SK-MEL-5 (cell line): ENCODE measurements around the gene C11orf58. TPM values are rescaled to one million over a fixed set of nuclear protein-coding genes. Genes with fewer than 3 reads are reported as not detected.

Experiments used
- DNase-seq: peaks from one replicate; pipeline ENCODE4 v3.0.0-alpha.2; 2016; ENCODE audit warnings: low read depth, low spot score
- in situ Hi-C: cut with HindIII; loops from 2 replicates; pipeline ENCODE4 v1.10.0; 2016; ENCODE audit warnings: low sequenced_read_pairs, high pct_unique_total_duplicates, low pct_unique_long_range_greater_than_20kb
- total RNA-seq: library from RNA; depleted of rRNA; stranded (reverse); fragments of >200 nt; shearing (Covaris generic); gene quantifications from 2 replicates; pipeline ENCODE4 v1.2.3, GENCODE V29; 2014

C11orf58 gene
- total RNA-seq, 1 experiment from 2014 or later, result 155 TPM

DNA sequence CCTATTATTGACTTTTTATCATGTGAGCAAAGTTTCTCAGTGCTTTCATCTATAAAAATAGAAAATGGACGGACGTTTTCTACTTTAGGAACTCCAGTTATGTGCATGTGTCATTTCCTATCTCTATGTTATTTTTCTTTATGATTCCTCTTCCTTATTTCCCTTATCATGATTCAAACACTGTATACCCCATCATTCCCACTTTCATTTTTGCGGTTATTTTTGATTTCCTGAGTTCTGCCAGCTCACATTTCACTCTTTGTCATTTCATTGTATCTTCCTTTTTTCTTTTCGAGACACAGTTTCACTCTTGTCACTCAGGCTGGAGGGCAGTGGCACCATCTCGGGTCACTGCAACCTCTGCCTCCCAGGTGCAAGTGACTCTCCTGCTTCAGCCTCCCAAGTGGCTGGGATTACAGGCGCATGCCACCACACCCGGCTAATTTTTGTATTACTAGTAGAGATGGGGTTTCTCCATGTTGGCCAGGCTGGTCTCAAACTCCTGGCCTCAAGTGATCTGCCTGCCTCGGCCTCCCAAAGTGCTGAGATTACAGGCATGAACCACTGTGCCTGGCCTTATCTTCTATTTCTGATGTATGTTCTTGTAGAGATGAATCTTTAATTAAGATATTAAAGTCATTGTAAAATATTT lies 21.5 kb downstream of the C11orf58 start:
- in situ Hi-C loops, result no loop called here
- no peak for DNase-seq

DNA sequence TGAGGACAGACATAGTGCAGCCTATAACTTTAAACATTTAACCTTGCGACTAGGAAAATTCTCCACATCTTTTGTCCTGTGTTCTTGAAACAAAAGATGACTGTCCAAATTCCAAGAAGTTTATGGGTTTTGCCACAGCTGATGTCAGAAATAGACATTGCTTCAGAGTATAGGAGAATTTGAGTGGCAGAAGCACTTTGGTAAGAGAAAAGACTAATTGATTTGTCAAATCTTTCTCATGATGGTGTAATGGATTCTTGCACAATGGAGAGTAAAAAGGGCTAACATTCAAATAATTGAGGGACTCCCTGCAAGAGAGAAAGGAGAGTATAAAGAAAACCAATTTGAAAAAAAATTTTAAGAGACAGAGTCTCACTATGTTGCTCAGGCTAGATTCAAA lies 25.3 kb downstream of the C11orf58 start:
- in situ Hi-C loops, result no loop called here
- DNase-seq, result peak; percentile 46

DNA sequence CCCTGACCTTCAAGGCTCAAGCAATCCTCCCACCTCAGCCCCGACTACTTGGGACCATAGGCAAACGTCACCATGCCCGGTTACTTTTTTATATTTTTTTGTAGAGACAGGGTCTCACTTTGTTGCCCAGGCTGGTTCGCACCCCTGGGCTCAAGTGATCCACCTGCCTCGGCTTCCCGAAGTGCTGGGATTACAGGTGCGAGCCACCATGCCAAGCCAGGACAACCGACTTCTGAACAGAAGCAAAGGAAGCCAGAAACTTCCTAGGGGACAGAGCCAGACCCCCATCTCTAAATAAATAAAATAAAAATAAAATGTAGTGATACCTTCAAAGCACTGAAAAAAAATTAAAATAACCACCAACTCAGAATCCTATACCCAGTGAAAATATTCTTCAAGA lies 26.4 kb downstream of the C11orf58 start:
- in situ Hi-C loops, result no loop called here

DNA sequence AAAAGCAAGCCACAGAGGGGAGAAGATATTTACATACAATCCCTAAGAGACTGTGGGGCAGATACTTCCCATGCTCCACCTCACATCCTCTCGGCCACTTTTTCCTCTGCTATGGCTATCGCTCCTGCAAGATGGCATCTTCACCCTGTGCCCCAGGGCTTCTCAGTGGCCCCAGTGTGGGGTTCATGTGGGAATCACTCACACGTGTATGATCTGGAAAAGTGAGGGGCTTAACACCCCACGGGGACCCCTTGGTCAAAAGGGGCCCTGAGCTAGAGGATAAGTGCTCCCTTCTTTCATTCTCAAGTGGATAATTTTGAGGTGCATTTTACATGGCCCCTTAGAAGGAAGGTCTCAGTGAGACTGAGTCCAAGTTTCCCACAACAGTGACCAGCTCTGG lies 28.7 kb downstream of the C11orf58 start:
- no peak for DNase-seq
- in situ Hi-C loops, result no loop called here

More for the DNA sequence above, 26.4 kb downstream of the C11orf58 start:
- no peak for DNase-seq

DNA sequence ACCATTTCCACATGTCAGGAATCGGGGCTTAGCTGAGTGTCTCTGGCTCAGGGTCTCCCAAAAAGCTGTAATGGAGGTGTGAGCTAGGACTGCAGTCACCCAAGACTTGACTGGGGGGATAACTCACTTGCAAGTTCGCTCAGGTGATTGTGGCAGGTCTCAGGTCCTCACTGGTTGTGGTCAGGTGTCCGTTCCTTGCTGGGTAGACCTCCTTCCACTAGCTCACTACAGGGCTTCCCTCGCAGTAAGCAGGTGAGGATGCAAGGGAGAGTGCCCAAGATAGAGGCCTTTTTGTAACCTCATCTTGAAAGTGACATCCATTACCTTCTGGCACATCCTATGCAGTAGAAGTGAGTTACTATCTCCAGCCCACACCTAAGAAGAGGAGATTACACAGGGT lies 29.5 kb downstream of the C11orf58 start:
- in situ Hi-C loops, result no loop called here

DNA sequence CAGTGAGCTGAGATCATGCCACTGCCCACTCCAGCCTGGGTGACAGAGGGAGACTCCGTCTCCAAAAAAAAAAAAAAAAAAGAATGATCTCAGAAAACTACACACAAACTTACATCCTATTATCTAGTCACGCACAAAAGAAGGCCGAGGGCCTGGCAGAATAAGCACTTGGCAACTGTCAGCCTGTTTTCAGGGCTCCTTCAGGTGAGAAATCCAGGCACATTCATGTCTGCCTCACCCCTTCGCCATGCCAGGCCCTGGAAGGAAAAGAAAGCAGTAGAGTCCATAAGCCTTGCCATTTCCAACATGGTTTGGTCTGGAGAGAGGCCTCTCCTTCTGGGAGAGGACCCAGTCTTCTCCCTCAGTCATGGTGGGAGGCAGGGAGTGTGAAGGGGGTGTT lies 30.9 kb downstream of the C11orf58 start:
- in situ Hi-C loops, result no loop called here

More for the DNA sequence above, 29.5 kb downstream of the C11orf58 start:
- no peak for DNase-seq

DNA sequence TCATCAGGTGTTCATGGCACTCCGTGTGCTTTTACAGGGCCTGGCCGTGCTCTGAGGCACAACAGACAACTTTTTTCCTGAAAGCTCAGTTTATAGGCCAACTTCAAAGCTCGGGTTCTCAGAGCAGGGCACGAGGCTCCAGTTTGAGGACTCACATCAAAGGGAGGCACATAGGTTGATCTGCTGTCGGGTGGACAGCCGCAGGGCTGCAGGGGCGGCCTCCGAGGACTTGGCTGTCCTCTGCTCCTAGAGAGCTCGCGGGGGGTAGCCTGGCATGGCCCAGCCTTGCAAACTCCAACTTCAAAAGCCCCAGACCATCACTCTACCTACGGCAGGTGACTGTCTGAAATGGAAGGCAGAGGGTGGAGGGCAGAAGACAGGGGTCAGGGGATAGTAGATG lies 31.6 kb downstream of the C11orf58 start:
- in situ Hi-C loops, result no loop called here
- DNase-seq, result no peak

More for the DNA sequence above, 30.9 kb downstream of the C11orf58 start:
- no peak for DNase-seq

DNA sequence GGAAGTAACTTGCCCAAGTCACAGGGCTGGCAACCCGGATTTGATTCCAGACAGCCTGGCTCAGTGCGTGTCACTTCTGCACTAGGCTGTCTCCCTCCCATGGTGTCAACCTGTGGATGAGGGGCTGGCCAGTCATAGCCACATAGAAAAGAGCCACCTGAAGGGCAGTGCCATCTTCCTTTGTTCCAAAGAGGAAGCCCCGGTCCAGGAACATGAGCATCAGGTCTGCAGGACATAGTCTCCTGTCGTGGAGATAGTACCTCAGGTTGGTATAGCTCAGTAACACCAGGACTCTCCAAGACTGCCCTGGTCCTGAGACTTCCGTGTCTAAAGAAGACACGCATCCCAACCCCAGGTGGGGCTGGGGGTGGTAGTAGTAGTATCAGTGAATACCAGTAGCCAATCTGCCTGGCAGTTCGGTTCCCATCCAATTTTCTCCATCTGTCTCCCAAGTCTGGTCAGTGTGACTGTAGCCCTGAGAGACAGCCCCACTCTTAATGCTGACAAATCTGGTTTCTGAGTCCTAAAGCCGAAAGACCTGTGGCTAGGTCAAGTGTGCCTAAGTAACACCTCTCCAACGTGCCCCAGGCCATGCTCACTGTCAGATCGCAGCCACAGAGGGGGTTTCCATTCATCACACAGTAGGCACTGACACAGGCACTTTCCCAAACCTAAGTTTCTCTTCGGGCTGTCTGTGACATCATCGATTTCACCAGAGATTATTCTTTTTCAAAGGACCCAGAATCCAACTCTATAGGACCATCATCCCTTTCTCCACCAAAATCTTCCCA lies 33.1 kb downstream of the C11orf58 start:
- no peak for DNase-seq
- in situ Hi-C loops, result no loop called here

DNA sequence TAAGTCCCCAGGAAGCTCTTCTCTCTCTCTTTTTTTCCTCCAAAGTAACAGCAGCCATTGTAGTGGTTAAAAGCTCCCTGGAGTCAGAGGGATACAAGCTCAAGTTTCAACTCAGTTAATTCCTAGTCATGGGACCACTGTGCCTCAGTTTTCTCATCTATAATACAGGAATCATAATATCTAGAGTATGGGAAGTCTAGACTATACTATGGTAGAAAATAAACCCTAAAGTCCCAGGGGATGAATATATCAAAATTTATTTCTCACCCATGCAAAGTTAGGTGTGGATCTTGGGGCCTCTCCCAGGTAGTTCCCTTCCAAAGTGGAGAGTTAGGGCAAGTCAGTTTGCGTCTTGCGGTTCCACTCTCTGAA lies 33.7 kb downstream of the C11orf58 start:
- in situ Hi-C loops, result no loop called here
- DNase-seq, result no peak

DNA sequence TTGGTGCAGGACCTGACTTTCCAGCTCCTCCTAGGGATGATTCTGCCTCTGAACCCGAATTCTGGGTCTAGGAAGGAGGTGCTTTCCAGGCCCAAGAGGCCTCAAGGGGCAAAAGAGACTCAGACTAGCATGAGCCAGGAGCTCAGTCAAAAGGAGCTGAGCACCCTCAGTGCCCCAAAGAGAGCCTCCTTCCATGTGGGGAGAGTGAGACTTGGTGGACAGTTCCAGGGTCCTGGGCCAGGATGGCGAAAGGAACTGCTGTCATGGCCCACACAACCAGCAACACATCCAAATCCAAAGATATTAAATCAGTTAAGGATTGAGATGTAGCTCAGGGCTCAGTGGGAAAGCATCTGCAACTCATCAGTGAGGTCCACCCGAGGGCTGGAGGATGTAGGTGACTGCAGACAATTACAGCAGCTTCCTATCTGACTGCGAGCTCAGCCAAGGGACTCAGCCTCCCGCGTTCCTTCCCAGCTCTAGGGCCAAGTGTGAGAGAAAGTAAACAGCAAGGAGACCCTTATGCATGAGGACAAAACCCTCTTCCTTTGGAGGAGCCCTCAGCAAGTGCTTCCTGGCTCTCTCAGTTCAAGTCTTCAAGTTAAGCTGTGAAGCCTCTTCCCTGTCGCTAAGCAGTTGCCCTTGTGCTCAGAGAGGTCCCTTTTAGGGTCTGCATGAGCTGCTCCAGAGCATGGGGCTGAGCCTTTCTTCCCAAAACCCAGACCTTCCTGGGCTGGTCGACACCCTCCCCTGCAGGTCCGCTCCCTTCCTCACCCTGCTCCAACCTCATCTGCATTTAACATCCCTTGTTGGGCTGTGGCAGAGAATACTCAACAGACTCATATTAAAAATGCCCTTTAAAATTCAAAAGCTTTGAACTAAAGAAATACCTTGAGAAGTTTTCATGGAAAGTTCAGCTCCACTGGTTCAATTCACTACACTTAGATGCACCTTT lies 35.8 kb downstream of the C11orf58 start:
- no peak for DNase-seq
- in situ Hi-C loops, result no loop called here

DNA sequence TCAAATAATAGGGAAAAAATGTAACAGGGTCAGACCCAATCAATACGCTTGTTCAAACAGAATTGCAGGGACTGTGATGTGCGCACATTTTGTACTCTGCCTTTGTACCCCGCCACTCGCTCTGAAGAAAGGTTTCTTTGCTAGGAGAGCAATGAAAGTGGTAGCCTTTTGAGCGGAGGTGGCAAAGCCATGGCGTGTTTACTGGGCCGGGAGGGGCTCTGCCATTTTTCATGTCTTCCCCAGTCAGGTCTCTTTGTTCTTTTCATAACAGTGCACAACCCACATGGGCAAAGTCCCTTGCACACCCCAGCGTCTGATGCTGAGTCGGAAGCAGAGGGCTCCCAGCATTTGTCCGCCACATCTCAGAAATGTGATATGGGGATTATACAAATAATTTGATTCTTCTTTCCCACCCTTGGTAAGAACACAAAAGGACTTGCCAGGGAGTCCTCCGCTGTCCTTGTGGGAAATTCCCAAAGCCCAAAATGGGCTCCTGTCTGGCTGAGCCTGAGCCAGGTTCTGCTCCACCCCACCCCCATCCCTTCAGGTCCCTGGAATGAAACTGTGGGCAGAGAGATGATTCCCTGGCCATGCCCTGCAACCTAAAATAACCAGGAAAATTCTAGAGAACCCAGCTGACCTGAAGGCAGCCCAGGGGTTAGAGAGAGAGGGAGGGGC lies 36.6 kb downstream of the C11orf58 start:
- DNase-seq, result no peak
- in situ Hi-C loops, result no loop called here

DNA sequence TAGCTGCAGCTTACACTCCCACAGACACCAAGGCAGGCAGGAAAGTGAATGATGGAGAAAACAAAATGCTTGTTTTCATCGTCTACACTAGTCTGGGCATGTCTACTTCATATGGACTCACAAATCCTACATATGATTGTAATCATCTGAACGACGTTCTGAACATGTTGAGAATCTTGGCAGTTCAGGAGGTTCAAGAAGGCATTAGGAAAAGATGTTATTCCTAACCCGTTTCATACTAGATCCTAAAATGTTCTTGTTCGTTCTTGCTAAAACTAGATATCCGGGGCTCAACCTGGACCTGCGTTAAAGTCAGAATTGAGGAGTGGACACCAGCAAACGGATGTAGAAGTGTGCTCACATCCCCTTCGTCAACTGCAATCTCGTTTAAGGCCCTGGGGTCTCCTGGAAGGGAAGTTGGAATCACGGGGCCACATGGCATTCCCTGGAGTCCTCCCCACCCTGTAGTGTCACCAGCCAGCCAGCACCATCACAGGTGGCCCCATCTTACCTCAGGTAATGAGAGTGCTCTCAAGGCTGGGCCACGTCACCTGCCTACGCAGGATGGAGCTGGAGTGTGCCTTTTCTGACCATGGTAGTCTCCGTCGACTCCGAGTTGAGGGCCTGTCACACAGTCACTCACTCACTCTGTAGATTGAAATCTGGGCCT lies 37.3 kb downstream of the C11orf58 start:
- no peak for DNase-seq
- in situ Hi-C loops, result no loop called here

DNA sequence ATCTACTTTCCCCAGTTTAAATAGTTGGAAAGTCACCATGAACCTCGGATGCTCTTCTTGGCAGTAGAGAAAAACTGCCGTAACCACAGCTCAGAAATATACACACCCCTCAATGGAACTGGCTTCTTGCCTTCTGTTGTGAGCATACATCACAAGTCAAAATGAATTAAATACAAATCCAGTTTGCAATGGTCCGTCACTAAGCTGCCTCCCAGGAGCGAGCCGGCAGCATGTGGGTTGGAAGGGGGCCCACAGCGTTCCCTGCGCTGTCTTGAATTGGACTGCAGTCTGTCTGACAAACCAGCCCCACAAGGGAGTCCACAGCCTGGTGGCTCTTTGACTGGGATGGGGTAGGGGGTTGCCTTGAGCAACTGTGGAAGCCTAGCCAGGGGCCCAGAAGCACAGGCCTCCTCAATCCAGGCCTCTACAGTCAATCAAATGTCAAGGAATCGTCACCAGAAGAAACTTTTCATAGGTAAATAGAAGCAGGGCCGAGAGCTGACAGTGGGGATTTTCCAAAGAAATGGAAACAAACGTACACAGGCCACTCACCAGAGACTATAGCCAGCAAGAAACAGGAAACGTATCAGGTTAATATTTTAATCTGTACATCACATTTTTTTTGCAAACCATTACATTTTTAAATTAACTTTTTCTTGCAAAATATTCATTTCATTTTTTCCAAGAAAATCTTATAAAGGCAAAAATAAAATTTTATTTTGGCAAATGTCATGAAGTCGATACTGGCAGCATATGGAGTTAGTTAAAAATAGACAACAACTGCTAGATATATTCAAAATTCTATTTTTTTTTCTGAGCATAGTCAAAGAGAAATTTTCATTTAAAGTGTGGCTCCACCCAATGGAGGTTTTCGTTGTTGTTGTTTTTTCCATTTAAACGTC lies 38.5 kb downstream of the C11orf58 start:
- in situ Hi-C loops, result no loop called here
- no peak for DNase-seq

DNA sequence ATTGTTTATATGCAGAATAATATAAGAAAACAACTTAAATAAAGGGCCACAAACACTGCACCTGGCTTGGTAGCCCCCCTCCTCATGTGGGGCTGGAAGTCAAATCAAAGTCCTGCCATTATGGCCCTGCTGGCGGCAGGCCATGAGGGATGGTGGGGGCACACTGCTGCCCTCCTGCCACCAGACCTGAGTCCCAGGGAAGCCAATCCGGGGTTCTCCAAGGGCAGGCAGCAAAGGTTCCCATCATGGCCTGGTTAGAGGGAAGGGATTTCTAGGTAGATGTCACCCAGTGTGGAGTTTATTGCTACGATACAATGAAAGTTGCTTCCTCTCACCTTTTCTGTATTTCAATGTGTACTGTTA lies 39.1 kb downstream of the C11orf58 start:
- in situ Hi-C loops, result no loop called here

DNA sequence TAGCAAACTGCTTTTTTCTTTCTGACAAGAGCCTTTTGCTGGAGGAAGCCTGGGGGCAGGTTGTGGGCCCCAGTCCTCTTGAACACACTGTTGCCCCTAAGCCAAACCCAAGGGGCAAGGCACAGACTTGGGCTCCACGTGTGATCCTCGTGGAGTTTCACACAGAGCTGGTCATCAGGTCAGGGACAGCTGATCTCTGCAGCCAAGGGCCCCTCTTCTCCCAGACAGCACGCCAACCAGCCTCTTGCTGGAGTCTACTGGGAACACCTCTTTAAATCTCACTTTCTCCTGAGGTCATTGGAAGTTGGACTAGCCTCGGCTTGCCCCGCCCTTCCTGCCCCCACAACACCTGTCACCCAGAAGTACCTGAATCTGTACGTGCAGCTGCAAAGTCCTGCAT lies 39.8 kb downstream of the C11orf58 start:
- in situ Hi-C loops, result no loop called here
- no peak for DNase-seq

More for the DNA sequence above, 39.1 kb downstream of the C11orf58 start:
- DNase-seq, result no peak

DNA sequence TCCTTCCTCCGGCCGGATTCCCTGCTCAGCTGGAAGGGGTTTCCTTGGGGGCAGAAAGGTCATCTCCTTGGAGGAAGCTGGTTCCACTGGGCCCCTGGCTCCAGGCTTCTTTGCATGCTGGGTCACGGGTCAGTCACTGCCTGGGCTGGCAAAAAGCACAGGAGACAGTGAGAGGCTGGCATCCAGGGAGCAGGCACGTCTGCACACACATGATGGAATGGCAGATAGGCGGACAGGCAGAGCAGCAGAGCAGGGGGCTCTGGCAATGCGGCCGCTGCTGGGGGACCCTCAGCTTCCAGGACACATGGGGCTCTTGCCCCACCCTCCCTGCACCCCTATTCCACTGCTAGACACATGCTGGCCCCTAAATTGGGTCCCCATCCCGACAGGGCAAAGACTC lies 40.4 kb downstream of the C11orf58 start:
- DNase-seq, result no peak
- in situ Hi-C loops, result no loop called here
